ENCODE results near the gene VTI1B.
"Not testable (repeated sequence)": the region's sequence is repeated elsewhere in the genome, so short reads cannot be mapped to it uniquely, and the experiment has no call there.

VTI1B gene

DNA sequence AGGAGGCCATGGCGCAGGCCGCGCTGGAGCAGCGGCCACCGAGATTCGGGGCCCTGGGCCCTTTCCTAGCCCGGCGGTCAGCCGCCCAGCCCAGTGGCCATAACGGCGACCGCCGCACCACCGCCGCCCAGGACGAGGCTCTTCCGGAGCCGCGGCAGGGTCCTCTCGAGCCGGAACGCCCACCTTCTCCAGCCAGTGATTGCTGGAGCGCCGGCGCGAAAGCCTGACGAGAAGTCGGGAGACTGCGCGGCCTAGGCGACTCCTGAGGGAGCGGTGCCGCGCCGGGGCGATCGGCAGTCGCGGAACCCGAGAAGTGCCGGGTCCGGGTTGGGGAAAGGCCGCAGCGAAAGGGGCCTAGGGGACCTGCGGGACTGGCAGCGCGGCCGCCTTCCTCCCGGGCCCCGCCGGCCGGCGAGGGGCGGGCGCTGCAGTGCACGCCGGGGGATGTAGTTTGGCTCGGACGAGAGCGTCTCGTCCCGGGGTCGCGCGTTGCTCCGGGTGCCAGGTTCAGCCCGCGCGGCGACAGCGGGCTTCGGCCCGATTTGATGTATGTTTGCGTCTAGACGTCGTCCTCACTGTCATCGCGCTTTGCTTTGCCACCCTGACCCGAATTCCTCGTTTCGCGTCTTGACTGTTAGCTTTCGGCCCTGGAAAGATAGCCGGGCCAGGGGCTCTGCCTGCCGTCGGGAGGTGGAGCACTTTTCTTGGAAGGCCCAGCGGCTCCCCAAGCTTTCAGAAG is at the start of gene VTI1B:
Gene VTI1B, minus strand, starts transcription at position 153 of the 739 bp plus-strand sequence. Its CDS starts 143 bp downstream, at position 10.
- peak; percentile 81 for DNase-seq (ENCODE audit: low spot score)

DNA sequence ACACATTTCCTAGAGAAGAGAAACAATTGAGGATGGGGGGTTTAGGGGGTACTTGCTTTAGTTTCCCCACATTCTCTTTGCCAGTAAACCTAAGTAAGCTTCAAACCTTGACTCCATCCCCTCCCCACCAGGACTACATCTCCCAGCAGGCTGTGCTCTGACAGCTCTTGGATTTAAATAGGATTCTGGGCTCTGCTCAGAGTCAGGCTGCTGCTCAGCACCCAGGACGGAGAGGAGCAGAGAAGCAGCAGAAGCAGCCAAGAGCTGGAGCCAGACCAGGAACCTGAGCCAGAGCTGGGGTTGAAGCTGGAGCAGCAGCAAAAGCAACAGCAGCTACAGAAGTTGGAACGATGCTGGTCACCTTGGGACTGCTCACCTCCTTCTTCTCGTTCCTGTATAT is 47.9 kb upstream of the VTI1B start:
- peak; percentile 76 for DNase-seq (ENCODE audit: low spot score)

DNA sequence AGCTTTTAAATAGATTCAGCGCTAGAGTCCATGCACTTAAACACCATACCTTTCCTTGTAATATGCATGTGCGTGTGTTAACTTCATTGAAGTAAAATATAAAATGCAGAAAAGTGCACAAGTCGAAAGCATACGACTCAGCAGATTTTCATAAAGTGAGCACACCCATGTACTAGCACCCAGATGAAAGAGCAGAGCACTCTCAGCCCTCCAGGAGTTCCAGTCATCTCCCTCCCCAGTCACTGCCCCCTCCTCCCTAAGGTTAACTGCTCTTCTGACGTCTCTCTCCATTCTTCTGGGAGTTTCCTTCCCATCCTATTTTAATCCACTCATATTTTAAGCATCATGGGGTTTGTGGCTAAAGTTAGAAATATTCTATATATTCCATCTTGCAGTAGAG is 47.4 kb upstream of the VTI1B start:
- DNase-seq (ENCODE audit: low spot score), result no peak

DNA sequence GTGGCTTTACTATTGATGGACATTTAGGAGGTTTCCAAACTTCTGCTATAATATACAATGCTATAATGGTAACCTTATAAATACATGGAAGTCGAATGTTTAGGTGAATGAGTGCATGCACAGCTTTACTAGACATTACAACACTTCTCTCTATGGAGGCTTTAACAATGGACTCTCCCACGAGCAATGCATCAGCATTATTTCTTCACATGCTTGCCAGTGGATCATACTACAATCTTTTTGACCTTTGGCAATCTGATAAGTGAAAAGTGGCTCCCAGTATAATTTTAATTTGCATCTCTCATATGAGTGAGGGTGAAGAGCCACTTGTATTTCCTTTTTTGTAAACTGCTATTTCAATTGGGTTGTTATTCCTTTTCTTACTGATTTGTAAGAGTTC is 45.4 kb upstream of the VTI1B start:
- DNase-seq (ENCODE audit: low spot score), result no peak

DNA sequence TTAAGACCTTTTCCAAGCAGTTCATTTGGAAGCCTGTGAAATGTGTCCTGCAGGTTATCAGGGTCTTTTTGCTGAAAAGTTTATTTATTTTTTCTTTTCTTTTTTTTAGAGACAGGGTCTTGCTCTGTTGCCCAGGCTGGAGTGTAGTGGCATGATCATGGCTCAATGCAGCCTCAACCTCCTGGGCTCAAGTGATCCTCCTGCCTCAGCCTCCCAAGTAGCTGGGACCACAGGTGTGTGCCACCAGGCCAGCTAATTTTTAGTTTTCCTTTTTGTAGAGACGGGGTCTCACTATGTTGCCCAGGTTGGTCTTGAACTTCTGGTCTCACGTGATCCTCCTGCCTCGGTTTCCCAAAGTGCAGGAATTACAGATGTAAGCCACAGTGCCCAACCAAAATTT is 45.0 kb upstream of the VTI1B start:
- DNase-seq (ENCODE audit: low spot score), result not testable (repeated sequence)

- no peak for DNase-seq (ENCODE audit: low spot score)
These were observed 43.8 kb upstream of the VTI1B start for GRCh38 chr14:67718265-67718664.

- DNase-seq (ENCODE audit: low spot score), result no peak
These were observed 42.6 kb upstream of the VTI1B start for GRCh38 chr14:67717048-67717447.

DNA sequence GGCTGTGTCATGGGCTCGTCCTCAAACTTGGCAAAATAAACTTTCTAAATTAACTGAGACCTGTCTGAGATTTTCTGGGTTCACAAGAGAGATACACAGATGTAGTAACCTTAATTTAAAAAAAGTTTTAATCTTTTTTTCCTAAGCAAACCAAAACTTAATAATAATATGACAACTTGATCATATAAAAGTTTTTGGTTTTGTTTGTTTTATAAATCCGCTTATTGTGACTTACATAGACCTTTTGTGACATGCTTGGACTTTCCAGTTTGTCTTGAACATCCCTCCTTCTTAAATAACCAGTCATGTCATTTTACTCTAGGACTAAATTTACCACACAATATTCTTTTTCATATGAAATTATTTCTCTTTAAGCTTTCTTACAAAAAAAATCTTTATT is 35.8 kb upstream of the VTI1B start:
- no peak for DNase-seq (ENCODE audit: low spot score)

DNA sequence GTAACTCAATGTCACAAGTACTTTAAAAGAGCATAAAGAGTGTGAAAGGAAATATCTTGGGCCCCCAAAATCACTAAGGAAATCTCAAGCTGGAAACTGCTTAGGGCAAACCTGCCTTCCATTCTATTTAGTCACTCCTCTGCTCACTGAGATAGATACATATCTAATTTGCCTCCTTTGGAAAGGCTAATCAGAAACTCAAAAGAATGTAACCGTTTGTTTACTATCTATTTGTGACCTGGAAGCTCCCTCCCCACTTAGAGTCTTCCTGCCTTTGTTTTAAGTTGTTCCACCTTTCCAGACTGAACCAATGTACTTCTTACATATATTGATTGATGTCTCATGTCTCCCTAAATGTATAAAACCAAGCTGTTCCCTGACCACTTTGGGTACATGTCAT is 35.4 kb upstream of the VTI1B start:
- not testable (repeated sequence) for DNase-seq (ENCODE audit: low spot score)

GRCh38 chr14:67709346-67709745 is 34.9 kb upstream of the VTI1B start:
- DNase-seq (ENCODE audit: low spot score), result not testable (repeated sequence)

DNA sequence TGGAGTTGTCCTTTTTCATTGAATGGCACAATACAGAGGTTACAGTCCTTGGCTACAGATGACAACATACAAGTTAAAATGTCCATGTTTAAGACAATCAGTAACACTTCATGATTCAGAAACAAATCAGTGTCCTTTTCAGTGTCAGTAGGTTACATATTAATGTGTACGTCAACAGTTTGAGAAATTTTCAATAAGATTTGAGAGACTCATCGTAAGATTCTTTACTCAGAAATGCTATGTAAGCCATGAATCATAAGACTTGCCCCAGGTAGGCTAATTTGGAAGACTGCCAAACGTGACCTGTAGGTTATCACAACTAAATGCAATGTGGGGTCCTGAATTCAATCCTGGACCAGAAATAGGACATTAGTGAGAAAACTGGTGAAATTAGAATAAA is 30.8 kb upstream of the VTI1B start:
- DNase-seq (ENCODE audit: low spot score), result no peak

GRCh38 chr14:67704484-67705089 is 30.2 kb upstream of the VTI1B start:
- DNase-seq (ENCODE audit: low spot score), result peak; percentile 85

DNA sequence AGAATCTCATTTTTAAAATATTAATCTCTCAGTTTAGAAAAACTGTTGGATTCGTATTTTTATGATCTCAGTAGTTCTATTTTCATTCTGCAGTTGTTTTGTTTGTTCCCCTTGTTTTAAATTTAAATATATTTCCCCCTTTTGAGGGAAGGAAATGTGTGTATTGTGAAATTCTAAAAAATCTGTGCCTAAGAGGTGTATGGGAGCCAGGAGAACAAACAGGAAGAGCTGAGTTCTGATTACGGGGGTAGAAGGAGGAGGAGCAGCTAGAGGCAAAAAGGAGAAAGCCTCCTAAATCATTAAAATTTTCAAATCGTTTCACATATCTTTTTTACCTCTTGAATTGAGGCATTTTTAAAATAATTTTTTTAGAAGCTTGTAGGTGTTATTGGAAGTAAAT is 29.6 kb upstream of the VTI1B start:
- DNase-seq (ENCODE audit: low spot score), result no peak

DNA sequence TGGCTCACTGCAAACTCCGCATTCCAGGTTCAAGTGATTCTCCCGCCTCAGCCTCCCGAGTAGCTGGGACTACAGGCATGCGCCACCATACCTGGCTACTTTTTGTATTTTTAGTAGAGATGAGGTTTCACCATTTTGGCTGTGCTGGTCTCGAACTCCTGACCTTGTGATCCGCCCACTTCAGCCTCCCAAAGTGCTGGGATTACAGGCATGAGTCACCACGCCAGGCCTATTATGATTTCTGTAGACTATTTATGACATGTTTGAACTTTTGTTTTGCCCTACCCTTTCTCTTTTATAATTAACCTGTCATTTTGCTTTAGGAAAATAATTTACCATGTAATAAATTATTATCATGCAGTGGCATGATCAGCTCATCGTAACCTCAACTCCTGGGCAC is 27.1 kb upstream of the VTI1B start, which contains the start of gene RDH12:
Gene RDH12, plus strand, starts transcription at position 395 of the 400 bp plus-strand sequence. CDS start 20,757 bp downstream, outside the sequence.
- not testable (repeated sequence) for DNase-seq (ENCODE audit: low spot score)

DNA sequence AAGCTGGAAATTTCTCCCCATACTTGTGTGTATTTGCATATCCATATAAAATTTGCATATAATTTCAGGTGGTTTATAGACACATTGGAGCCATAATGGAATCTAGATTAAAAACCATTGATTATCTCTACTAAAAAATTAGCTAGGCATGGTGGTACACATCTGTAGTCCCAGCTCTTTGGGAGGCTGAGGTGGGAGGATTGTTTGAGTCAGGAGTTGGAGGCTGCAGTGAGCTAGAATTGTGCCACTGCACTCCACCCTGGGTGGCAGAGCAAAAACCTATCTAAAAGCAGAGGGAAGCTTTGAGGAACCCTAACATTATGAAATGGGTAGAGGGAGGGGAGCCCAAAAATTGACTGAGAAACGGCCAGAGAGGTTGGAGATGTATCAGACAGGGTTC is 23.7 kb upstream of the VTI1B start:
- DNase-seq (ENCODE audit: low spot score), result no peak

- no peak for DNase-seq (ENCODE audit: low spot score)
These were observed 22.6 kb upstream of the VTI1B start for GRCh38 chr14:67697006-67697405.

DNA sequence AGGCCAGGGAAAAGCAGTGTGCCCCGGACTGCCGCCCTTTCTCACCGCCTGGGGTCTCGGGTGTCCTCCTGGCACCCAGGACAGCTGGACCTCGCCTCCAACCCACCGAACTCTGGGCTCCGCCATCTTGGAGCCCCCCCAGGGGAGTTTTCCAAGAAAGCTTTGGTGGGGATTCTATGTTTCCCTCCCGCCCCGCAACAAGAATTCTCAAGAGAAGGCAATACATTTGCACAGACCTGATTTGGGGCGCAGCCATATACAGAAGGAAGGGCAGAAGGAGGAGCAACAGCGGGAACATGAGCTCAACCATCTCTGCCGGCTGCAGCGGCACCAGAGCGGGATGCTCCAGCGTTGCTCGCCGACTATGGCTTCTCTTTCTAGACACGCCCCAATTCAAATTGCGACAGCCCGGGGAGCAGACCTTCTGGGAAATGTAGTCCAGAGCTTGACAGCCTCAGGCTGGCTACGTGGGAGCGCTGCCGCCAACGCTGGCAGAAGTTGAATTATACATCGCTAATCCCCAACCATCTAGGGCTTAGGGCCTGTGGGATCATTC is 21.0 kb upstream of the VTI1B start, which contains the start of gene RDH11:
Gene RDH11, minus strand, starts transcription at position 371 of the 556 bp plus-strand sequence. Its CDS starts 61 bp downstream, at position 310.
- DNase-seq (ENCODE audit: low spot score), result peak; percentile 91

GRCh38 chr14:67694791-67695393 is 20.5 kb upstream of the VTI1B start:
- peak; percentile 22 for DNase-seq (ENCODE audit: low spot score)

DNA sequence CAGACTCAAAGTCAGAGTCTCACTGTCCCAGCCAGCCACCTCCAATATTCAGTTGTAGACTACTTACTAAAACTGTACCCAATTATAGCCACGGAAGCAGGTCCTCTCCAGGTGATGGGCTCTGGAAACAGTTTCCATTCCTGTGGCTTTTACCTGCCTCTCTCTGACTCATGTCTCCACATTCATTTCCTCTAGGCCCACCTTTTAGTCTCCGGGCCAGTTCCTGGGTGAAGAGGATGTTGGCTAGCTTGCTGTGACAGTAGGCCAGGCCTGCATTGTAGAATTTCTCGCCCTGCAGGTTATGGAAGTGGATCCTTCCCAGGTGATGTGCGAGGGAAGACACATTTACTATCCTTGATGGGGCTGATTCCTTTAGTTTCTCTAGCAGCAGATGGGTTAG is 15.6 kb upstream of the VTI1B start:
- no peak for DNase-seq (ENCODE audit: low spot score)

- DNase-seq (ENCODE audit: low spot score), result no peak
These were observed 9.4 kb upstream of the VTI1B start for GRCh38 chr14:67683842-67684241.

DNA sequence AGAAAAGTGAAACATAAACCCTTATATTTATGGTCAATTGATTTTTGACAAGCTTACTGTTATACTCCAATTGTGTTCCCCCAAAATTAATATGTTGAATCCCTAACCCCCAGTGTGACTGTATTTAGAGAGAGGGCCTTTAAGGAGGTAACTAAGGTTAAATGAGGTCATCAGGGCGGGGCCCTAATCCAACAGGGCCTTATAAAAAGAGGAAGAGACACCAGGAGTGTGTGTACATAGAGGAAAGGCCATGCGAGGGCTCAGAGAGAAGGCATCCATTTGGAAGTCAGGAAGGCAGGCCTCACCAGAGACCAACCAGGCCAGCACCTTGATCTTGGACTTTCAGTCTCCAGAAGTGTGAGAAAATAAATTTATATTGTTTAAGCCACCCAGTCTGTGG is 6.5 kb upstream of the VTI1B start:
- no peak for DNase-seq (ENCODE audit: low spot score)

GRCh38 chr14:67680121-67680602 is 5.7 kb upstream of the VTI1B start:
- no peak for DNase-seq (ENCODE audit: low spot score)

- no peak for DNase-seq (ENCODE audit: low spot score)
These were observed 4.6 kb upstream of the VTI1B start for GRCh38 chr14:67679006-67679405.

All from putamen (tissue), 1 donor.